NOMO-1 treated with DMSO at 0.1 percent for 48 hours (cell line): ENCODE results near the gene MBOAT2.
"Not testable (repeated sequence)": the region's sequence is repeated elsewhere in the genome, so short reads cannot be mapped to it uniquely, and the experiment has no call there.

Experiments
- DNase-seq: peaks from one replicate; lab custom pipeline; 2025; ENCODE audit not compliant: unreplicated experiment; lab: John Stamatoyannopoulos, UW

MBOAT2 gene

DNA sequence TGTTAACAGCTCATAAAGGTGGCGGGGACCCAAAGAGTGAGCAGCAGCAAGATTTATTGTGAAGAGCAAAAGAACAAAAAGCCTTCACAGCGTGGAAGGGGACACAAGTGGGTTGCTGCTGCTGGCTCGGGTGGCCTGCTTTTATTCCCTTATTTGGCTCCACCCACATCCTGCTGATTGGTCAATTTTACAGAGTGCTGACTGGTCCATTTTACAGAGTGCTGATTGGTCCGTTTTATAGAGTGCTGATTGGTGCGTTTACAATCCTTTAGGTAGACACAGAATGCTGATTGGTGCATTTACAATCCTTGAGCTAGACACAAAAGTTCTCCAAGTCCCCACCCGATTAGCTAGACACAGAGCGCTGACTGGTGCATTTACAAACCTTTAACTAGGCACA, 100.7 kb downstream of the MBOAT2 start:
- DNase-seq = not testable (repeated sequence)

- DNase-seq = not testable (repeated sequence)
Measured at GRCh38 chr2:8897206-8897605, 106.3 kb downstream of the MBOAT2 start.

GRCh38 chr2:8896671-8897070, 106.8 kb downstream of the MBOAT2 start:
- DNase-seq = peak; percentile 11

GRCh38 chr2:8895087-8895912, 108.2 kb downstream of the MBOAT2 start:
- not testable (repeated sequence) for DNase-seq

GRCh38 chr2:8893978-8894820, 109.3 kb downstream of the MBOAT2 start:
- no peak for DNase-seq

DNA sequence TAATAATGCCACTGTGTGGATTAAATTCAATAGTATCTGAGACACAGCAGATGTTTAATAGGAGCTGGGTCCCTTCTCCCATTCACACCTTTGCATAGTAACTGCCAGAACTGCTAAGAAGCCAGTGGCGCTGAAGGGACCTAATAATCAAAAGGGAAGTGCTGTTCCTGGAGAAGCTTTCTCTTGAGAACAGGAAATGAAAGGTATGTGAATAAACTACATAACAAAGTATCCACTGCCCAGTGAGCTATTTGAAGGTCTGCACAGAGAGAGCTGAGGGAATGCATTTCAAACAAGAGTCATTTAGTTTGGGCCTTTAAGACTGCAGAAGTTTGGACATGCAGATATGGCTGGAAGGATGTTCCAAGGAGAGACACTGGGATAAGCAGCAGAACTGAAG, 110.0 kb downstream of the MBOAT2 start:
- no peak for DNase-seq

- DNase-seq = no peak
Measured at GRCh38 chr2:8892111-8892510, 111.4 kb downstream of the MBOAT2 start.

DNA sequence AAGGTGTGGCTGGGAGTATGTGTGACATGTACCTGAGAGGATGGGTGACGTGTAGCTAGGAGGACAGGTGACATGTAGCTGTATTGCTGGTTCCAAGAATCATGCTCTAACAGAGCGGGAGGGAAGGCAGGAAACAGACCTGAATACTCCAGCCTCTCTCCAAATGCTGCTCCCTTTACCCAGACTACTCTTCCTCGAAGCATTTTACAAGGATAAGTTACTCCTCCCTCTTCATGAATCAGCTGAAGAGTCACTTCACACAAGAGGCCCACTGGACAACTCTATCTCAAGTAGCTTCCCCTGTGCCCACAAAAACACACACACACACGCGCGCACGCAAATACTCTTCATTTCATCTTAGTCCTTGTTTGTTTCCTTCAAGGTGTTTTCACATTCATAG, 113.5 kb downstream of the MBOAT2 start:
- no peak for DNase-seq

DNA sequence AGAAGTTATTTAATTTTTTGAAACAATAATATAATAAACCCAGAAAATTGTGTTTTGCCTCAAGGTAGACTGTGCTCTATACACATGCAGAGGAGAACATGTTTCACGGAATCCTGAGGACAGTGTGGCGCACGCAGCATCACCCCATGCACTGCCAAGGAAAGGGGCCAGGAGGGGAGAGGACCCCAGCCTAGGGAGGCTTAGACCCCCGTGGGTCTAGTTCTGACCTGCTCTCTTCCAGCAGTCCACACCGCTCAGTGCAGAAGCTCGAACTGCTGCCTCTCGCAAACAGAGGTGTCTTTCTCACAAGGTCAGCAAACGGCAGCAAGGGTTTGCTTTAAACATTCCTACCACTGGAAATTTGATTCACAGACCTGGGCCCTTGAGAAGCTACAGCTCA, 114.5 kb downstream of the MBOAT2 start:
- DNase-seq = no peak

DNA sequence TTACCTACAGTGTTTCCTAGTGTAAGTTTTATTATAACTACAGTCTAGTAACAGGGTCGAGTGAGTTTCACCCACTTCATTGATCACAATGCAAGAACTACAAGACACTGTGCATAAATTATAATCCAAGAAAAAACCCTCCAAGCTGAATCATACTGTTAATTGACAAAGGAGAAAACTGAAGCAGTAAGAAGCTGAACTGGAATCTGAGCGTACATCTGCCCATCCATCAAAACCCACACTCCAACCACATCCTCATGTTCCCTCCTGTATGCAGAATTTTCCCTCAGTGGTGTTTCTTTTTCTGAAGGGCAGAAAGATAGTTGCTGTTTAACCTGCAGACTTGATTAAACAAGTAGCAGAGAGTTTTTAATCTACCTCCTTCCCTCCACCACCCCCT, 116.6 kb downstream of the MBOAT2 start:
- DNase-seq = no peak

DNA sequence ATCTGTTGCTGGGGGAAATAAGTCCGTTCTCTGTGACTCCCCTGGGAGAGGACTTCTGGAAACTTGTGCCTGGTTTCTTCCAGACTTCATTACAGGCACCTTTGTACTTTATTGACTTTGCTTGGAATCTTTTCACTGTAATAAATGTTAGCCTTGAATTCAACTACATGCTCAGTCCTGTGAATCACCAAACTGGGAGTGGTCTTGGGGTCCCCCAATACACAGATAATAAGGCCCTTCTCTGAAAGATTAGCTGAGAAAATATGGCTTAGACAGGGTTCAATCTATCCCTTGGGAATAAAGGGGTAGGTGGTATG, 117.3 kb downstream of the MBOAT2 start:
- no peak for DNase-seq

DNA sequence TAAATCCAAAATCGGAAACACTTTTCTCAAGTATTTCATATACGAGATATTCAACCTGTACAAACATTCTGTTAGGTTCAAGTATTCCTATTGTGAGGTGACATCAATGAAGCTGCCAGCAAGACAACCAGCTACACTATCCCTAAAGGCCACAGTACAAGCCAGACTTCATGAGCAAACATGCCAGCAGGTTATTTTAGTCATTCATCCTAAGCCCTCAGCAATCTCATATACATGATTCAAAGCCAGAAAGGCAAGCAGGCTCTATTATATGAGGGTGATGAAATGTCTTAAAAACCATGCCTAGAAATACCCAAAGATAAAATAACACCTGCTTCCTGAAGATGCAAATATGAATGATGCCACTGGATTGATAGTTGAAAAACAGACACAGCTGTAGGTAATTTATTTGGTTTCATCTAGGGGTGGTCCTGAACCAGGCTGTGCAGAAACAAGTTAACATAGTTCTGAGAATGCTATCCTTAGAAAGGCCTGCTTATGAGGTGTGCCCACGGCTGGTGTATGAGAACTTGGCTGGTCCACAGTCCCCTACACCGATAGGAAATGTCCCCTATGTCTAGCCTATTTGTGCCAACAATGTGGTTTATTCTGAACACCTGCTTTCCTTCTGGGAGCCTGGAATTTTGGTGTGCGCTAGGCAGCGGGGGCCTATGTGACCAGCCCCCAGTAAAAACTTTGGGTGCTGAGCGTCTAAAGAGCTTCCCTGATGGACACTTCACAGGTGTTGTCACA, 117.9 kb downstream of the MBOAT2 start:
- DNase-seq = no peak

DNA sequence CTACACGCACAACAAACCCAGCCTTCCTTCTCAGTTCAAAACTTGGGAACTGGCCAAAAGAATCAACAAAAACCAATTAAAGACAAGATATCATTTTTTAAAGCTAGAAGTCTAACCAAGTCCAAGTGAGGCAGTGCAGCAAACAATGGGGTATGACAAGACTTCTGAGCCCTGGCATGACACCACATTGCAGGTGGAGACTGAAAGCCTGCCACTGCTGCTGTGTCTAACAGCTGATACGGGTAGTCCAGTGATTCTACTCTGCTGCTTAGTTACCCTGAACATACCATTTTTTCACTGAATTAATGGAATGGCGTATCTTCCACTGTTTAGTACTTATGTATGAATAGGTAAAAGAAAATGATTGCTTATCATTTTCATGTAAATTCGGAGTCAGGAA, 118.7 kb downstream of the MBOAT2 start:
- no peak for DNase-seq

GRCh38 chr2:8882094-8882493, 121.4 kb downstream of the MBOAT2 start:
- no peak for DNase-seq

GRCh38 chr2:8877894-8878293, 125.6 kb downstream of the MBOAT2 start:
- DNase-seq = no peak

DNA sequence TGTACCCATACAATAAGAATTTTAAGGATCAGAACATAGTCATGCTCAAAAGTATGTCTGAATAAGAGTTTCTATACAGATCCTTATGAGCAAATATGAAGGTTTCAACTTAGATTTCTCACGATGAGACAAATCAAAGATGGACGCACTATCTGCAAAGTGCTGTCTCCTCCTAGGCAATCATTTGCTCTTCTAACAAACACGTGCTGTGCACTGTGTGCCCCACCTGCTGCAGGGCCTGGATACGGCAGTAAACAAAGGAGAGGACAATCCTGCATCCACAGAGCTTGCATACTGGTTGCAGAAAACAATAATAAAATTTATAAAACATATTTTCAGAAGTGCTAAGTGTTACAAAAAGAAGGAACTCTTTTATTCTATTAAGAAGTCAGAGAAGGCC, 126.2 kb downstream of the MBOAT2 start:
- no peak for DNase-seq

- no peak for DNase-seq
Measured at GRCh38 chr2:8876628-8877027, 126.9 kb downstream of the MBOAT2 start.

DNA sequence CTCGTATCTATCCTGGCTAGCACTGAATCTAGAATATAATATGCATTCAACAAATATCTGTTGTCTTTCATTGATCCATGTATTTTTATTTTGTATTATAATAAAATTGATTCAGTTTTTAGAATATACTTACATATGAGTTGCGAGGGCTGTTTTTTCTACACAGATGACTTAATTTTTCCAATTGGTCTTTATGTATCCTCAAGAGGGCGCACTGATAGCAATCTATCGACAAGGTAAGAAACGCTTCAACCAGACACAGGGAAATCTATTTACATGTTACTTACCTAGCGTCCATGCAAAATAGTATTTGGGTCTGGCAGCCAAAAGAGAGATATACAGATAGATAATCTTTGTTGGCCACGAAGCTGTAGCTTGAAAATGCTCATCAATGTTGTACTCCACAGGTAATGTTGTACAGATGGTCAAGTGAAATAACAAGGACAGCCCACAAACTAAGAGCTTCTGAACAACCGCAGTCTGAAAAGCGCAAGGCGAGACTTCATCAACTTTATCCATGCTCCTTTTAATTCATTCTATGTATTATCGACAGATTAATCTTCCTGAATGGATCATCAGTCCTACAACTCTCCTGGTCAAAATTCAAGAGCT, 130.6 kb downstream of the MBOAT2 start:
- DNase-seq = peak; percentile 45

GRCh38 chr2:8870441-8870840, 133.0 kb downstream of the MBOAT2 start:
- no peak for DNase-seq

DNA sequence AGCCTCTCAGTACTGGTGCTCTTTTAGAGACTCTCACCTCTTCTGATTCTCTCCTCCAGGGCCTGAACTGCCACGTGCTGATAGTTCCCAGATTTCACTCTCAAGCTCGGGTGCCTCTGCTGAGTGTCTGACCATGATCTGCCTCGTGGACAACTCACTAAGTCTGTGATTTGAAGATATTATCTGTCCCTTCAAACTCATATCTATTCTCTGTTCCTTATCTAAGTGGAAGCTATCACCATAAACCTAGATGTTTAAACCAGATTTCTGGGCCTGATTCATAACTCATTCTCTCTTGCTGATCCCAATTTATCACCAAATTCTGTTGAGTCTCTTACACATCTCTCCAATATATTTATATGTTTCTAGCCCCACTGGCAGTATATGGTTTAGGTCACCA, 136.1 kb downstream of the MBOAT2 start:
- no peak for DNase-seq

- no peak for DNase-seq
Measured at GRCh38 chr2:8863331-8863953, 140.0 kb downstream of the MBOAT2 start.
